ENCODE data around the gene ZNF625. TPM values are rescaled to one million over a fixed set of nuclear protein-coding genes. Genes with fewer than 3 reads are reported as not detected.

ZNF625 gene
- total RNA-seq, 2 experiments from 2014 or later, result 7.2 to 8.2 TPM

GRCh38 chr19:12159773-12160414 lies 3.4 kb upstream of the ZNF625 start:
- H3K27me3 Mint-ChIP-seq, result no peaks in the 10 kb centered on the region
- H3K4me1 Mint-ChIP-seq, result peaks cover 20% of the 10 kb centered on the region
- ATAC-seq (ENCODE audit: low read depth), result no peak
- H3K4me3 Mint-ChIP-seq, result no peak overlapping the region
- POLR2A ChIA-PET, result no interaction called here
- H3K9me3 Mint-ChIP-seq, result no peaks in the 10 kb centered on the region
- H3K36me3 Mint-ChIP-seq, result peaks cover 10% of the 10 kb centered on the region
- DNase-seq, result no peak
- H3K27ac Mint-ChIP-seq, result no peak overlapping the region

- H3K27me3 Mint-ChIP-seq, result no peaks in the 10 kb centered on the region
- peak overlapping the region; percentile 7 for H3K27ac Mint-ChIP-seq
- POLR2A ChIA-PET, result interaction anchor here (0.5 to 1.9 kb wide), 3 partner anchors 15 to 1632 kb away, joined by 3 to 9 read pairs (median 6); partner anchors contain the start of genes ZNF20 and ZNF700
- H3K4me1 Mint-ChIP-seq, result peaks cover 10% of the 10 kb centered on the region
- DNase-seq (no peak), ATAC-seq (ENCODE audit: low read depth) (no peak)
- H3K9me3 Mint-ChIP-seq, result peaks cover 4% of the 10 kb centered on the region
- H3K4me3 Mint-ChIP-seq, result peak overlapping the region; percentile 89
- H3K36me3 Mint-ChIP-seq, result peaks cover 25% of the 10 kb centered on the region
Observed at GRCh38 chr19:12155324-12155860, 1.1 kb downstream of the ZNF625 start.

GRCh38 chr19:12145348-12145747 lies 11.2 kb downstream of the ZNF625 start:
- peaks cover 9% of the 10 kb centered on the region for H3K4me1 Mint-ChIP-seq
- peaks cover 40% of the 10 kb centered on the region for H3K36me3 Mint-ChIP-seq
- no peak for ATAC-seq (ENCODE audit: low read depth)
- POLR2A ChIA-PET, result no interaction called here
- H3K9me3 Mint-ChIP-seq, result peaks cover 26% of the 10 kb centered on the region
- H3K27ac Mint-ChIP-seq, result no peak overlapping the region
- no peak overlapping the region for H3K4me3 Mint-ChIP-seq
- DNase-seq, result no peak
- no peaks in the 10 kb centered on the region for H3K27me3 Mint-ChIP-seq

GRCh38 chr19:12141405-12141736 lies 15.2 kb downstream of the ZNF625 start:
- H3K4me1 Mint-ChIP-seq, result peaks cover 23% of the 10 kb centered on the region
- POLR2A ChIA-PET, result interaction anchor here (1.2 to 1.7 kb wide), 3 partner anchors 153 to 191 kb away, joined by 3 to 10 read pairs (median 3); partner anchors contain the start of genes ZNF44 and ZNF563
- DNase-seq, result no peak
- H3K4me3 Mint-ChIP-seq, result peak overlapping the region; percentile 94
- H3K36me3 Mint-ChIP-seq, result peaks cover 32% of the 10 kb centered on the region
- H3K27ac Mint-ChIP-seq, result no peak overlapping the region
- no peaks in the 10 kb centered on the region for H3K27me3 Mint-ChIP-seq
- no peak for ATAC-seq (ENCODE audit: low read depth)
- H3K9me3 Mint-ChIP-seq, result peaks cover 11% of the 10 kb centered on the region

GRCh38 chr19:12140545-12141404 lies 15.8 kb downstream of the ZNF625 start:
- Mint-ChIP-seq H3K36me3 (peaks cover 28% of the 10 kb centered on the region), H3K27ac (peak overlapping the region; percentile 67), H3K4me3 (peak overlapping the region; percentile 94), H3K4me1 (peaks cover 23% of the 10 kb centered on the region), H3K27me3 (no peaks in the 10 kb centered on the region), H3K9me3 (peaks cover 6% of the 10 kb centered on the region)
- DNase-seq (peak; percentile 83), ATAC-seq (ENCODE audit: low read depth) (peak; percentile 61)
- POLR2A ChIA-PET, result interaction anchor here (0.6 to 1.7 kb wide), 10 partner anchors 16 to 225 kb away, joined by 3 to 13 read pairs (median 6); partner anchors contain the start of genes ZNF136, ZNF44, ZNF442 and ZNF563

GRCh38 chr19:12139885-12140544 lies 16.5 kb downstream of the ZNF625 start, which contains the start of gene ZNF20:
Gene ZNF20, minus strand, starts transcription at chr19:12140350. Its CDS starts 168 bp downstream, at chr19:12140182.
- DNase-seq, result peak; percentile 90
- H3K4me1 Mint-ChIP-seq, result peaks cover 23% of the 10 kb centered on the region
- no peaks in the 10 kb centered on the region for H3K9me3 Mint-ChIP-seq
- H3K27me3 Mint-ChIP-seq, result no peaks in the 10 kb centered on the region
- POLR2A ChIA-PET, result interaction anchor here (0.6 to 1.7 kb wide), 10 partner anchors 17 to 225 kb away, joined by 3 to 13 read pairs (median 6); partner anchors contain the start of genes ZNF136, ZNF44, ZNF442 and ZNF563
- H3K36me3 Mint-ChIP-seq, result peaks cover 28% of the 10 kb centered on the region
- peak within 1 kb of the TSS; percentile 67 for H3K27ac Mint-ChIP-seq
- H3K4me3 Mint-ChIP-seq, result peak within 1 kb of the TSS; percentile 94
- ATAC-seq (ENCODE audit: low read depth), result peak; percentile 91

- H3K27me3 Mint-ChIP-seq, result no peaks in the 10 kb centered on the region
- POLR2A ChIA-PET, result interaction anchor here (1.3 to 1.4 kb wide), 4 partner anchors 17 to 226 kb away, joined by 4 to 13 read pairs (median 8); partner anchors contain the start of genes ZNF136, ZNF442 and ZNF625
- peaks cover 34% of the 10 kb centered on the region for H3K36me3 Mint-ChIP-seq
- H3K4me3 Mint-ChIP-seq, result peak overlapping the region; percentile 94
- ATAC-seq (ENCODE audit: low read depth) (no peak), DNase-seq (no peak)
- H3K4me1 Mint-ChIP-seq, result peaks cover 23% of the 10 kb centered on the region
- H3K27ac Mint-ChIP-seq, result no peak overlapping the region
- no peaks in the 10 kb centered on the region for H3K9me3 Mint-ChIP-seq
Observed at GRCh38 chr19:12139269-12139668, 17.3 kb downstream of the ZNF625 start.

- H3K4me1 Mint-ChIP-seq, result peaks cover 23% of the 10 kb centered on the region
- POLR2A ChIA-PET, result interaction anchor here (0.6 to 0.8 kb wide), 2 partner anchors 85 to 154 kb away, joined by 3 to 4 read pairs; no protein-coding TSS in a partner anchor
- peaks cover 9% of the 10 kb centered on the region for H3K9me3 Mint-ChIP-seq
- peaks cover 53% of the 10 kb centered on the region for H3K36me3 Mint-ChIP-seq
- no peaks in the 10 kb centered on the region for H3K27me3 Mint-ChIP-seq
- H3K4me3 Mint-ChIP-seq, result peak overlapping the region; percentile 15
- peak; percentile 11 for ATAC-seq (ENCODE audit: low read depth)
- no peak for DNase-seq
- H3K27ac Mint-ChIP-seq, result no peak overlapping the region
Observed at GRCh38 chr19:12137221-12137940, 19.2 kb downstream of the ZNF625 start.

- Mint-ChIP-seq H3K36me3 (peaks cover 65% of the 10 kb centered on the region), H3K9me3 (peaks cover 22% of the 10 kb centered on the region), H3K27me3 (no peaks in the 10 kb centered on the region), H3K4me1 (peaks cover 7% of the 10 kb centered on the region), H3K27ac (no peak overlapping the region), H3K4me3 (no peak overlapping the region)
- POLR2A ChIA-PET, result no interaction called here
- ATAC-seq (ENCODE audit: low read depth) (no peak), DNase-seq (no peak)
Observed at GRCh38 chr19:12133069-12133468, 23.5 kb downstream of the ZNF625 start.

GRCh38 chr19:12126707-12127106 lies 29.8 kb downstream of the ZNF625 start:
- peaks cover 15% of the 10 kb centered on the region for H3K36me3 Mint-ChIP-seq
- H3K4me1 Mint-ChIP-seq, result no peaks in the 10 kb centered on the region
- H3K27me3 Mint-ChIP-seq, result no peaks in the 10 kb centered on the region
- peaks cover 14% of the 10 kb centered on the region for H3K9me3 Mint-ChIP-seq
- POLR2A ChIA-PET, result interaction anchor here (1.1 kb wide), 1 partner anchor 114 kb away, joined by 5 read pairs; no protein-coding TSS in a partner anchor
- H3K4me3 Mint-ChIP-seq, result no peak overlapping the region
- no peak for ATAC-seq (ENCODE audit: low read depth)
- H3K27ac Mint-ChIP-seq, result no peak overlapping the region
- DNase-seq, result no peak

- POLR2A ChIA-PET, result no interaction called here
- peaks cover 34% of the 10 kb centered on the region for H3K36me3 Mint-ChIP-seq
- DNase-seq (no peak), ATAC-seq (ENCODE audit: low read depth) (no peak)
- no peaks in the 10 kb centered on the region for H3K27me3 Mint-ChIP-seq
- H3K27ac Mint-ChIP-seq, result no peak overlapping the region
- peaks cover 23% of the 10 kb centered on the region for H3K9me3 Mint-ChIP-seq
- no peaks in the 10 kb centered on the region for H3K4me1 Mint-ChIP-seq
- H3K4me3 Mint-ChIP-seq, result no peak overlapping the region
Observed at GRCh38 chr19:12117201-12117970, 39.1 kb downstream of the ZNF625 start.

- Mint-ChIP-seq H3K9me3 (peaks cover 44% of the 10 kb centered on the region), H3K27ac (no peak overlapping the region), H3K36me3 (peaks cover 58% of the 10 kb centered on the region), H3K4me1 (no peaks in the 10 kb centered on the region), H3K27me3 (no peaks in the 10 kb centered on the region), H3K4me3 (no peak overlapping the region)
- POLR2A ChIA-PET, result no interaction called here
- no peak for ATAC-seq (ENCODE audit: low read depth)
- DNase-seq, result no peak
Observed at GRCh38 chr19:12113121-12113520, 43.4 kb downstream of the ZNF625 start.

Data from activated naive CD8-positive, alpha-beta T cell treated with anti-CD3 and anti-CD28 coated beads, Interleukin-2, amount 10 ng/mL, durations not matched to agents 7 days and 5 days (primary cell).